ENCODE measurements around the gene FOXL2.
A peak's percentile ranks its signal among the peaks of the same experiment; 100 is the strongest.

The FOXL2 gene

GRCh38 chr3:138946663-138947494 lies at the start of gene FOXL2, which contains the start of gene FOXL2NB:
Gene FOXL2 (minus strand): TSS chr3:138947137. CDS start chr3:138946722, 415 bp downstream.
Gene FOXL2NB (plus strand): TSS chr3:138947217. CDS start chr3:138947365, 148 bp downstream.
- peak; percentile 23 for DNase-seq

GRCh38 chr3:138995706-138996105 lies 48.8 kb upstream of the FOXL2 start:
- no peak for DNase-seq

DNA sequence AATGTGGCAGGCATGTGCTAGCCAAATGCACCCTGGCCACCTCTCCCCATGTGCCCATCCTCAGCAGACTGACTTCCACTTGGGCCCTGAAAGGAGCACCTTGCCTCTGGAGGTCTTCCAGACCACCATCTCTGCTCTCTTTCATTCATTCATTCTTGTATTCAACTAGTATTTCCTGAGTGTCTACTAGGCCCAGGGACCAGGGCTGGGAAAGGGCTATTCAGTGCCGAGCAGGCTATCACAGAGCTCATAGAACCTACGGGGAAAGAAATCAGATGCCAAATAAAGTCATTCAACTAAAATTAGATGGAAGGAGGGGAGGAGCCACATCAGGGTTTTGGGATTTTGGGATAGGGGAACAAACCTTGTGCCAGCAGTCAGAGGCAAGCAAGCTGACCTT lies 40.2 kb upstream of the FOXL2 start:
- no peak for DNase-seq

GRCh38 chr3:138985932-138986331 lies 39.0 kb upstream of the FOXL2 start:
- no peak for DNase-seq

- DNase-seq = no peak
Measured at GRCh38 chr3:138984816-138985215, 37.9 kb upstream of the FOXL2 start.

DNA sequence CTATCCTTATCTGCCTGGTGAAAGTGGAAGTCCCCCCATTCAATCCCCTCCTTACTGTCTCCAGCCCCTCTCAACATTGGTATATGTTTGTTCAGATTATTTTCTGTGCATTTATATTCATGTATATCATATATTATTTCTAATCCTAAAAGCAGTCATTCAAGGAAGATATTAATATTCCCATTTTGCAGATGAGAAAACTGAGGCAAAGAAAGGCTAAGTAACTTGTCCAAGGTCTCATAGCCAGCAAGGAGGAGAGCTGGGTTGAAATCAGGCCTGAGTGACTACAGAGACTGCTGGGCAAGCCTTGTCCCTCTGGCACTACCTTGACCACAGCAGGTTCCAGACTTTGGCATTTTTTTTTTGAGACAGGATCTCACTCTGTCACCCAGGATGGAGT lies 29.1 kb upstream of the FOXL2 start:
- no peak for DNase-seq

- DNase-seq = no peak
Measured at GRCh38 chr3:138975351-138975750, 28.4 kb upstream of the FOXL2 start.

DNA sequence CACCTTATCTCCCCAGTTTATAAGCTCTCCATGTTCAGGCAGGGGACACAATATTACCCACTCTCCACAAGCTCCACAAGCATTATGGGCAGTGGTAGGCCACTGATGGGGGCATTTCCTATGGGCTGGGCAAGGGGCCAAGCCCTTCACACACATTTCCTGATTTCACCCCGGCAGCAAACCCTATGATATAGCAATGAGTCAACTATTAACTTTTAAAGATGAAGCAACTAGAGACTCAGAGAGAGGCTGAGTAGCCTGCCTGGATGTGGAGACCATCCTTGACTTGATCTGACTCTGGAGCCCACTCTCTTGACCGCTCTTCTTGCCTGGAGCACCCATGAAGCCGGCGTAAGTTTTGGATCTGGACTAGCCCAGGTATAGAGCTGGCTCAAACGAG lies 27.5 kb upstream of the FOXL2 start:
- DNase-seq = peak; percentile 21

GRCh38 chr3:138972941-138973340 lies 26.0 kb upstream of the FOXL2 start:
- DNase-seq = no peak

DNA sequence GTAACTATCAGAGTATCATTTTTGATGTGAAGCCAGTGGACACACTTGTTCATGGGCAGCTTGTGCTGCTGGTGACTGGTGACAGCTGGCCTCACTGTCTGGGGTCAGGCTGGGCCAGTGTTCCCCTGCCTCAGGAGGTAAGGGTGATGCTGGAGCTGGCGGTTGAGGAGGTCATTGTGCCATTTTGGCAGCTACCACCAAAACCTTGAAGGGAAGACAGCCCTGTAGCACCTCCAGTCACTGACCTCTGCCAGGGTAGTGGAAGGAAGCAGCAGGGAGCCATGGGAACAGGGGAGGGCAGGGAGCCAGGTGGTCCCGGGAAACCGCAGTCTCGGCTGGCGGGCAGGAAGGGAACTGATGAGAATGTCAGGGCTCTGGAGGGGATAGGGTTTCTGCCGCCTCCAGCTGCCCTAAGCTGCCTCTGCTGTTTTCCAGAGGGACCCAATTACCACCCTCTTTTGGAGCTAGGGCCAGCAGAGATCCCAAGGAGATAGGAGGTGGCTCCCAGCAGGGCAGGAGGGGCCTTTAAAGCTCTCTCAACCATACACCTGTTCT lies 24.9 kb upstream of the FOXL2 start:
- no peak for DNase-seq

- no peak for DNase-seq
Measured at GRCh38 chr3:138964923-138965322, 18.0 kb upstream of the FOXL2 start.

- DNase-seq = no peak
Measured at GRCh38 chr3:138964264-138964663, 17.3 kb upstream of the FOXL2 start.

- no peak for DNase-seq
Measured at GRCh38 chr3:138962854-138963560, 16.1 kb upstream of the FOXL2 start.

GRCh38 chr3:138960417-138960852 lies 13.5 kb upstream of the FOXL2 start:
- no peak for DNase-seq

DNA sequence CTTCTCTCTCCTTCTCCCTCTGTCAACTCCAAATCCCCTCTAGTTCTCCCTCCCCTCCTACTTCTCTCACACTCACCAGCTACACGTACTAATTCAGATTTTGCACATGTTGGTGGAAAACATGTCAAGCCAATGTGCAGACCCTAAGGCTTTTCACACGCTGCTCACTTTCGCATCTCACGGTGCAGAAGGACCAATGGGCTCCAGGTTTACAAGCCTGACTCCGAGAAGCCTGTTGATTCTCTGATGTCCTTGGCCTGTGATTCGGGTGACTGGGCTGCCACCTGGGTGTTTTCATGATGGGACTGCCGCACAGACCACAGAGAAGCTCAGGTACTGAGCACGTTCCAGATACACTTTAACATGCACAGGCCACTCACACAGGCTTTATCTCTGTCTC lies 3.8 kb upstream of the FOXL2 start:
- no peak for DNase-seq

GRCh38 chr3:138950006-138950644 lies 3.2 kb upstream of the FOXL2 start:
- no peak for DNase-seq

DNA sequence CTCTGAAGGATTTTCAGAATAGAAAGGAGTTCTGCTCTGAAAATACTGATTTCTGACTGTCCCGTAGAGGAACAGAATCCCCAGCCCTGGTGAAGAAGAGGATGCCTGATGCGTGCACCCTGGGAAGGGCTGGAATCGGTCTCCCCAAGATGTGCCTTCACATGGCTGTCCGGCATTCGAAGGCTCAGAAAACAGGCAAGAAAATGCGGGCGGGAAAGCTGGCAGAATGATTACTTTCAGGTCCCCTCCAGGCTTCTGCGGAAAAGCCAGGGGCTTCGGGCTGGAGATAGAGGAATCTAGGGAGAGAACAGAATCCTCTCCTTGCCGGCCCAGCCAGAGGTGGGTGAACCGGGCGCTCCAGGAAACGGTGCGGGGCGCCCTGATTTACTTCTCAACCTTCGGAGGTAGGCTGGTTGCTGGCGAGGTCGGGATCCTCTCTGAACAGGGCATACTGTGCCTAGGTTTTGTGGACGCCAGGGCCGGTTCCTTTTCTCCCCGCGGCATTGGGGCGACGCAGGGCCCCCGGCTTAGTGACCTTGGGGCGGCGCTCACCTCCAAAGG lies 2.6 kb upstream of the FOXL2 start:
- DNase-seq = no peak

DNA sequence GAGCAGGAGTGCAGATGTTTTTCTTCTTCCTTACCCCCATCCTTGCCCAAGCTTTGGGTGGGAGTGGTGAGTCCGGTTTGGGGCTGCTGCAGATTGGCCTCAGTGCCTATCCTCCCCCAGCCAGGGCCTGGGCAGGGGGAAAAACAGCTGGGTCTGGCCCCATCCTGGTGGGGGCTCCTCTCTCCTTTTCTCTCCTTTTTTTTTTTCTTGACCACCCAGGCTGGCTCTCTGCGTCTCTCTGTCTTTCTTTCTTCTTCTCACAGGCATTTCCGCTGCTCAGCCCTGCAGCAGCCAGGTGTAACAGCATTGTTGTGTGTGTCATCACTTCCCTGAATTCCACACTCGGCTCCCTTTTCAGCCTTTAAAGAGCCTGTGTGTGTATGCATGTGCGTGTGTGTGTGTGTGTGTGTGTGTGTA lies 2.1 kb upstream of the FOXL2 start:
- no peak for DNase-seq

- no peak for DNase-seq
Measured at GRCh38 chr3:138948371-138949001, 1.5 kb upstream of the FOXL2 start.

GRCh38 chr3:138947495-138948121 lies 671 bp upstream of the FOXL2 start:
- DNase-seq = no peak

- DNase-seq = peak; percentile 46
Measured at GRCh38 chr3:138945709-138946662, 951 bp downstream of the FOXL2 start.

Data from MV-4-11 (cell line).